Kidney epithelial cell (primary cell): ENCODE measurements around the gene OGFR. TPM values are rescaled to one million over a fixed set of nuclear protein-coding genes. Genes with fewer than 3 reads are reported as not detected.

ENCODE experiments used
- DNase-seq: peaks from one replicate; pipeline ENCODE4 v3.0.0-alpha.2; 2010; ENCODE audit warnings: low read depth
- H3K27me3 ChIP-seq: 2 replicates; pipeline ENCODE4 v1.6.0; 2011; ENCODE audit warnings: low read length; ENCODE audit not compliant: control insufficient read depth, insufficient read depth
- H3K36me3 ChIP-seq: 2 replicates; pipeline ENCODE4 v1.5.1; 2011; ENCODE audit warnings: low read length; ENCODE audit not compliant: control insufficient read depth, insufficient read depth
- H3K4me3 ChIP-seq: 2 replicates; pipeline ENCODE4 v1.5.1; 2011; ENCODE audit warnings: low read depth, mild to moderate bottlenecking, control low read depth, low read length
- CTCF ChIP-seq: IDR thresholded peaks from 2 replicates; pipeline ENCODE4 v1.5.1; 2011; ENCODE audit warnings: mild to moderate bottlenecking, moderate library complexity, low read length, control low read depth, inconsistent platforms; ENCODE audit not compliant: insufficient read depth, poor library complexity, severe bottlenecking
- total RNA-seq: library from RNA; depleted of rRNA; stranded (reverse); fragments of >200 nt; gene quantifications from 2 replicates; pipeline ENCODE4 v1.2.3, GENCODE V29; 2015

The OGFR gene
- total RNA-seq, 1 donor from 2014 or later, result 61.3 TPM

- Histone ChIP-seq H3K36me3 (peaks cover 2% of the 10 kb centered on the region), H3K4me3 (no peak overlapping the region), H3K27me3 (no peaks in the 10 kb centered on the region)
- no peak for TF ChIP-seq CTCF
- no peak for DNase-seq
Observed at GRCh38 chr20:62801284-62802010, 3.2 kb upstream of the OGFR start.

- Histone ChIP-seq H3K4me3 (no peak overlapping the region), H3K27me3 (no peaks in the 10 kb centered on the region), H3K36me3 (peaks cover 2% of the 10 kb centered on the region)
- TF ChIP-seq CTCF, result no peak
- no peak for DNase-seq
Observed at GRCh38 chr20:62802026-62802712, 2.5 kb upstream of the OGFR start.

- no peak for TF ChIP-seq CTCF
- Histone ChIP-seq H3K36me3 (no peaks in the 10 kb centered on the region), H3K27me3 (no peaks in the 10 kb centered on the region), H3K4me3 (peak overlapping the region; percentile 64)
- no peak for DNase-seq
Observed at GRCh38 chr20:62804021-62804626, 511 bp upstream of the OGFR start.

- H3K27me3 ChIP-seq, result no peaks in the 10 kb centered on the region
- TF ChIP-seq CTCF, result no peak
- no peak for DNase-seq
- peak overlapping the region; percentile 64 for H3K4me3 ChIP-seq
- H3K36me3 ChIP-seq, result peaks cover 4% of the 10 kb centered on the region
Observed at GRCh38 chr20:62805155-62805710, 598 bp downstream of the OGFR start.

- Histone ChIP-seq H3K27me3 (no peaks in the 10 kb centered on the region), H3K36me3 (peaks cover 4% of the 10 kb centered on the region), H3K4me3 (peak overlapping the region; percentile 64)
- no peak for TF ChIP-seq CTCF
- DNase-seq, result no peak
Observed at GRCh38 chr20:62805711-62806382, 1.2 kb downstream of the OGFR start.
